GM12878 (cell line): Measurements from ENCODE around the gene M1AP. TPM values are rescaled to one million over a fixed set of nuclear protein-coding genes. Genes with fewer than 3 reads are reported as not detected.
A peak's percentile ranks its signal among the peaks of the same experiment; 100 is the strongest.

Experiments used
- BRCA1 ChIP-seq: IDR thresholded peaks from 2 replicates; pipeline ENCODE4 v1.6.1; 2011; ENCODE audit warnings: low read depth, low read length, improper control_type of control experiment
- CBX3 ChIP-seq: fragments of 200-600 bp; sonication (generic); IDR thresholded peaks from 2 replicates; pipeline ENCODE4 v1.6.1; 2016; ENCODE audit warnings: low read depth, borderline replicate concordance
- CBX5 ChIP-seq: sonication (generic); IDR thresholded peaks from 2 replicates; pipeline ENCODE4 v1.6.1; 2016; ENCODE audit warnings: low read depth, moderate library complexity, mild to moderate bottlenecking, inconsistent platforms
- CEBPB ChIP-seq, 2 experiments: fragments of 150-350 bp in 1 of 2; IDR thresholded peaks; 2 replicates each; pipeline ENCODE4 v1.6.1; 2012 to 2014; ENCODE audit warnings: low read depth in 2 of 2, low read length in 2 of 2, borderline replicate concordance in 1 of 2, inconsistent platforms in 1 of 2
- CHD1 ChIP-seq: IDR thresholded peaks from 2 replicates; pipeline ENCODE4 v1.6.1; 2012; ENCODE audit warnings: low read depth, low read length, improper control_type of control experiment
- CREM ChIP-seq: IDR thresholded peaks from 2 replicates; pipeline ENCODE4 v1.6.1; 2014; ENCODE audit warnings: antibody characterized with exemption, low read depth
- EZH2 ChIP-seq: IDR thresholded peaks from 2 replicates; pipeline ENCODE4 v1.6.1; 2012; ENCODE audit warnings: low read depth, mild to moderate bottlenecking, control low read depth, inconsistent platforms, low read length, borderline replicate concordance; ENCODE audit not compliant: control insufficient read depth
- HCFC1 ChIP-seq: fragments of 150-350 bp; IDR thresholded peaks from 2 replicates; pipeline ENCODE4 v1.6.1; 2014; ENCODE audit warnings: low read length
- HDAC2 ChIP-seq: fragments of 200-600 bp; sonication (generic); IDR thresholded peaks from 2 replicates; pipeline ENCODE4 v1.6.1; 2017
- HDAC6 ChIP-seq: fragments of 200-600 bp; sonication (generic); IDR thresholded peaks from one replicate; pipeline ENCODE4 v1.8.0; 2017; ENCODE audit warnings: antibody characterized with exemption; ENCODE audit not compliant: unreplicated experiment
- IKZF2 ChIP-seq, 2 experiments: fragments of 450-650 bp; IDR thresholded peaks; 2 replicates each; pipeline ENCODE4 v1.6.1; 2017; ENCODE audit warnings: mild to moderate bottlenecking in 2 of 2, moderate library complexity in 2 of 2
- KAT2A ChIP-seq: conservative IDR thresholded peaks from 2 replicates; pipeline ENCODE4 v1.6.1; 2011; ENCODE audit warnings: low read depth, low read length; ENCODE audit not compliant: control insufficient read depth
- KDM1A ChIP-seq: fragments of 200-600 bp; sonication (generic); IDR thresholded peaks from 2 replicates; pipeline ENCODE4 v1.6.1; 2016; ENCODE audit warnings: borderline replicate concordance
- MTA3 ChIP-seq: IDR thresholded peaks from 2 replicates; pipeline ENCODE4 v1.6.1; 2012; ENCODE audit warnings: low read length, inconsistent platforms, borderline replicate concordance
- MYB ChIP-seq: fragments of 150-350 bp; IDR thresholded peaks from 2 replicates; pipeline ENCODE4 v1.6.1; 2014; ENCODE audit warnings: mild to moderate bottlenecking, low read depth, low read length, borderline replicate concordance
- NFYB ChIP-seq: IDR thresholded peaks from 2 replicates; pipeline ENCODE4 v1.6.1; 2011; ENCODE audit warnings: low read depth, mild to moderate bottlenecking, low read length, improper control_type of control experiment, moderate library complexity; ENCODE audit not compliant: insufficient read depth
- NR2C1 ChIP-seq: fragments of 450-650 bp; IDR thresholded peaks from 2 replicates; pipeline ENCODE4 v1.6.1; 2017; ENCODE audit warnings: antibody characterized with exemption, mild to moderate bottlenecking, moderate library complexity
- RBBP5 ChIP-seq: fragments of 200-600 bp; sonication (generic); conservative IDR thresholded peaks from 2 replicates; pipeline ENCODE4 v1.6.1; 2016
- SIX5 ChIP-seq: IDR thresholded peaks from 2 replicates; pipeline ENCODE4 v1.6.1; 2011; ENCODE audit warnings: mild to moderate bottlenecking, low read depth, low read length, moderate library complexity; ENCODE audit not compliant: severe bottlenecking
- STAT3 ChIP-seq: IDR thresholded peaks from 2 replicates; pipeline ENCODE4 v1.6.1; 2011; ENCODE audit warnings: low read depth, low read length, improper control_type of control experiment
- TARDBP ChIP-seq: IDR thresholded peaks from 2 replicates; pipeline ENCODE4 v1.6.1; 2016; ENCODE audit warnings: borderline replicate concordance
- TCF12 ChIP-seq: IDR thresholded peaks from 2 replicates; pipeline ENCODE4 v1.6.1; 2011; ENCODE audit warnings: low read depth, mild to moderate bottlenecking, low read length
- TCF3 ChIP-seq: IDR thresholded peaks from 2 replicates; pipeline ENCODE4 v1.6.1; 2012; ENCODE audit warnings: low read depth, mild to moderate bottlenecking, low read length, borderline replicate concordance; ENCODE audit not compliant: insufficient read depth
- YBX1 ChIP-seq: fragments of 450-650 bp; IDR thresholded peaks from 2 replicates; pipeline ENCODE4 v1.6.1; 2016; ENCODE audit warnings: antibody characterized with exemption
- ZNF24 ChIP-seq: fragments of 450-650 bp; IDR thresholded peaks from 2 replicates; pipeline ENCODE4 v1.6.1; 2017; ENCODE audit warnings: antibody characterized with exemption, mild to moderate bottlenecking
- ZZZ3 ChIP-seq: IDR thresholded peaks from 2 replicates; pipeline ENCODE4 v1.6.1; 2011; ENCODE audit warnings: low read depth; ENCODE audit not compliant: control insufficient read depth, insufficient read length
- polyA plus RNA-seq, 11 experiments: library from polyadenylated mRNA; depleted of rRNA in 4 of 11; unstranded in 6 of 11; stranded (reverse) in 5 of 11; fragments of >200 nt; fragmentation: Nextera tagmentation in 4 of 11; fragmentation: Illumina TruSeq in 1 of 11; extraction: Ambion mirVana in 4 of 11; extraction: Trizol in 1 of 11; gene quantifications; 1 replicate in 1 of 11; 2 replicates in 10 of 11; pipeline versions ENCODE4 v1.2.1 to v1.2.3, GENCODE V29; 2011 to 2016; ENCODE audit warnings: inconsistent platforms in 2 of 11, missing spikeins in 2 of 11, low read depth in 1 of 11
- total RNA-seq, 4 experiments: library from RNA; depleted of rRNA in 3 of 4; stranded (reverse); fragments of >200 nt in 3 of 4; fragmentation: Illumina TruSeq in 1 of 4; extraction: Trizol in 1 of 4; gene quantifications; 2 replicates each; pipeline versions ENCODE4 v1.2.1 to v1.2.3, GENCODE V29; 2013 to 2021
- TF ChIP-seq, protein P1 (sequence below): fragments of 150-350 bp; IDR thresholded peaks from 2 replicates; pipeline ENCODE4 v1.6.1; 2014; ENCODE audit warnings: mild to moderate bottlenecking, low read depth, low read length
- TF ChIP-seq, protein P2 (sequence below): IDR thresholded peaks from 2 replicates; pipeline ENCODE4 v1.6.1; 2011; ENCODE audit warnings: mild to moderate bottlenecking, low read depth, low read length, moderate library complexity; ENCODE audit not compliant: insufficient replicate concordance
- TF ChIP-seq, protein P3 (sequence below): fragments of 450-650 bp; IDR thresholded peaks from 2 replicates; pipeline ENCODE4 v1.6.1; 2017; ENCODE audit warnings: borderline replicate concordance

The M1AP gene
- total and polyA plus RNA-seq, 10 of the 15 experiments (the other 5 are each of a cell fraction or from before 2014, with no cell fraction given), result 0.04 to 0.32 (median 0.16) TPM; not detected in 4

DNA sequence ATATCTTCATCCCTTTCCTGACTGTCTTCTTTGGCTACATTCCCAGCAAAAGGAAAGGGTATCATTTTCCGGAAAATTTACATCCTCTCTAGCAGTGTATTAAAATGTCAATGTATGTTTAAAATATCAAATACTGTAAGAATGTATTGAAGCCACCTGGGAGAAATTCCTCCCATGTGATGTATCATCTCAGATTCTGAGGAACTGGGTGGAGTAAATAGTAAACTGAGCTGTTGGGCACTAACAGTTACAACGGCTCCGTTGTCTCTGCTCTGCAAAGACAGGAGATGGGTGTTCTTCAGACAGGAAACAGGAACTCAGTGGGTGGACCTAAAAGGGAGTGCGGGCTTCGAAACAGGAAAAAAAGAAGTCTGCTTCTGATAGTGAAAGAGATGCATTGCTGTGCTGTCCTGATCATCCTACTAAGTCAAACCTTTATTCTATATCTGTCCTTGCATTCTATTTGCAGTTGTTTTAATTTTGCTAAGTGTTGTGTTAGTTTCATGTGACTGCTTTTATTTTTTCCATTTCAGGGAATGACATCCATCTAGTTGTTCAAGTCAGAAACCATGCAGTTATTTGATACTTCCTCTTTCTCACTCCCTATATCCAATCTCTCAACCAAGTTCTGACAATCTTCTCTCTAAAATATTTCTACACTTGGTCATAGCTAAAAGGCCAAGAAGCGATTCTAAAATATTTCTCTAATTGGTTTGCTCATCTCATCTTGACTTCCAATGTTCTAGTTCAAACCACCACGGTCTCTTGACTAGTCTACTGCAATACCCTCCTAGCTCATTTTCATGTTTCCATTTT, 74.2 kb downstream of the M1AP start (continued):
- TF ChIP-seq, protein P1, sequence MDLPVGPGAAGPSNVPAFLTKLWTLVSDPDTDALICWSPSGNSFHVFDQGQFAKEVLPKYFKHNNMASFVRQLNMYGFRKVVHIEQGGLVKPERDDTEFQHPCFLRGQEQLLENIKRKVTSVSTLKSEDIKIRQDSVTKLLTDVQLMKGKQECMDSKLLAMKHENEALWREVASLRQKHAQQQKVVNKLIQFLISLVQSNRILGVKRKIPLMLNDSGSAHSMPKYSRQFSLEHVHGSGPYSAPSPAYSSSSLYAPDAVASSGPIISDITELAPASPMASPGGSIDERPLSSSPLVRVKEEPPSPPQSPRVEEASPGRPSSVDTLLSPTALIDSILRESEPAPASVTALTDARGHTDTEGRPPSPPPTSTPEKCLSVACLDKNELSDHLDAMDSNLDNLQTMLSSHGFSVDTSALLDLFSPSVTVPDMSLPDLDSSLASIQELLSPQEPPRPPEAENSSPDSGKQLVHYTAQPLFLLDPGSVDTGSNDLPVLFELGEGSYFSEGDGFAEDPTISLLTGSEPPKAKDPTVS, result no peak
- no peak for TF ChIP-seq SIX5
- TF ChIP-seq ZZZ3, result no peak
- no peak for TF ChIP-seq CBX5
- no peak for TF ChIP-seq NFYB
- TF ChIP-seq MYB, result no peak
- no peak for TF ChIP-seq CEBPB (IDR thresholded peaks at IDR 0.05; ENCODE audit: borderline replicate concordance in 1 of 2, low read depth in 2 of 2, low read length in 2 of 2)
- TF ChIP-seq TCF12, result no peak
- TF ChIP-seq IKZF2 (IDR thresholded peaks at IDR 0.05), result peak; percentile 46 to 50
- TF ChIP-seq RBBP5, result no peak
- TF ChIP-seq HDAC2, result no peak
- TF ChIP-seq CHD1, result no peak
- TF ChIP-seq MTA3, result 0 out of 2 replicates have a peak, but pooled peaks have one; percentile 41
- TF ChIP-seq KAT2A, result no peak
- TF ChIP-seq KDM1A, result no peak
- no peak for TF ChIP-seq NR2C1
- no peak for TF ChIP-seq TARDBP
- TF ChIP-seq, protein P2, sequence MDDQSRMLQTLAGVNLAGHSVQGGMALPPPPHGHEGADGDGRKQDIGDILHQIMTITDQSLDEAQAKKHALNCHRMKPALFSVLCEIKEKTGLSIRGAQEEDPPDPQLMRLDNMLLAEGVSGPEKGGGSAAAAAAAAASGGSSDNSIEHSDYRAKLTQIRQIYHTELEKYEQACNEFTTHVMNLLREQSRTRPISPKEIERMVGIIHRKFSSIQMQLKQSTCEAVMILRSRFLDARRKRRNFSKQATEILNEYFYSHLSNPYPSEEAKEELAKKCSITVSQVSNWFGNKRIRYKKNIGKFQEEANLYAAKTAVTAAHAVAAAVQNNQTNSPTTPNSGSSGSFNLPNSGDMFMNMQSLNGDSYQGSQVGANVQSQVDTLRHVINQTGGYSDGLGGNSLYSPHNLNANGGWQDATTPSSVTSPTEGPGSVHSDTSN, result no peak
- no peak for TF ChIP-seq BRCA1
- no peak for TF ChIP-seq TCF3
- TF ChIP-seq, protein P3, sequence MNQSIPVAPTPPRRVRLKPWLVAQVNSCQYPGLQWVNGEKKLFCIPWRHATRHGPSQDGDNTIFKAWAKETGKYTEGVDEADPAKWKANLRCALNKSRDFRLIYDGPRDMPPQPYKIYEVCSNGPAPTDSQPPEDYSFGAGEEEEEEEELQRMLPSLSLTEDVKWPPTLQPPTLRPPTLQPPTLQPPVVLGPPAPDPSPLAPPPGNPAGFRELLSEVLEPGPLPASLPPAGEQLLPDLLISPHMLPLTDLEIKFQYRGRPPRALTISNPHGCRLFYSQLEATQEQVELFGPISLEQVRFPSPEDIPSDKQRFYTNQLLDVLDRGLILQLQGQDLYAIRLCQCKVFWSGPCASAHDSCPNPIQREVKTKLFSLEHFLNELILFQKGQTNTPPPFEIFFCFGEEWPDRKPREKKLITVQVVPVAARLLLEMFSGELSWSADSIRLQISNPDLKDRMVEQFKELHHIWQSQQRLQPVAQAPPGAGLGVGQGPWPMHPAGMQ, result no peak
- TF ChIP-seq CBX3, result no peak
- no peak for TF ChIP-seq EZH2
- TF ChIP-seq YBX1, result no peak
- no peak for TF ChIP-seq HDAC6
- no peak for TF ChIP-seq STAT3
- no peak for TF ChIP-seq CREM
- no peak for TF ChIP-seq ZNF24
- no peak for TF ChIP-seq HCFC1
